GM04503 (cell line): ENCODE data around the gene SUGT1.

Experiments used
- DNase-seq: peaks from one replicate; pipeline ENCODE4 v3.0.0-alpha.2; 2012; ENCODE audit warnings: low read depth

Gene SUGT1

GRCh38 chr13:52737965-52738364 is 85.3 kb downstream of the SUGT1 start:
- no peak for DNase-seq

GRCh38 chr13:52738719-52739467 is 86.3 kb downstream of the SUGT1 start:
- no peak for DNase-seq

- no peak for DNase-seq
Measured at GRCh38 chr13:52739468-52740071, 86.9 kb downstream of the SUGT1 start, which contains the start of gene CNMD. Gene CNMD, minus strand, starts transcription at chr13:52739820. Its CDS starts 119 bp downstream, at chr13:52739701.

GRCh38 chr13:52743569-52743968 is 90.9 kb downstream of the SUGT1 start:
- no peak for DNase-seq

- DNase-seq, result no peak
Measured at GRCh38 chr13:52743988-52744387, 91.4 kb downstream of the SUGT1 start.

GRCh38 chr13:52744842-52745375 is 92.3 kb downstream of the SUGT1 start:
- DNase-seq, result no peak

GRCh38 chr13:52746141-52746540 is 93.5 kb downstream of the SUGT1 start:
- no peak for DNase-seq

- DNase-seq, result no peak
Measured at GRCh38 chr13:52749419-52749818, 96.8 kb downstream of the SUGT1 start.
